Measurements from ENCODE around the gene NT5M. TPM values are rescaled to one million over a fixed set of nuclear protein-coding genes. Genes with fewer than 3 reads are reported as not detected.

NT5M gene
- total RNA-seq, 1 experiment from 2014 or later = 6.6 TPM

- Histone ChIP-seq H3K14ac (ENCODE audit: insufficient read depth, low read length) (no peak overlapping the region), H3K18ac (ENCODE audit: insufficient read length, low read depth, low read length) (no peak overlapping the region), H3K23ac (ENCODE audit: insufficient read length, low read depth, low read length) (no peak overlapping the region), H3K27me3 (ENCODE audit: insufficient read depth, low read length) (no peaks in the 10 kb centered on the region), H2BK20ac (ENCODE audit: low read depth, low read length, poor library complexity, severe bottlenecking) (no peak overlapping the region), H4K20me1 (ENCODE audit: control insufficient read depth, insufficient read depth, insufficient read length) (no peaks in the 10 kb centered on the region), H3K79me2 (ENCODE audit: insufficient read depth, low read length) (no peaks in the 10 kb centered on the region), H3K4ac (ENCODE audit: low read depth, low read length) (no peak overlapping the region), H3K23me2 (ENCODE audit: insufficient read length, low read depth, low read length, poor library complexity, severe bottlenecking) (no peaks in the 10 kb centered on the region), H3K9me3 (ENCODE audit: control insufficient read depth, low read depth, low read length) (no peaks in the 10 kb centered on the region), H2BK120ac (ENCODE audit: low read depth, low read length, poor library complexity, severe bottlenecking) (no peak overlapping the region), H2BK5ac (ENCODE audit: insufficient read length, low read length) (no peak overlapping the region), H4K91ac (ENCODE audit: insufficient read length, low read depth, low read length) (no peak overlapping the region), H3K79me1 (ENCODE audit: insufficient read depth, low read depth, low read length, poor library complexity, severe bottlenecking) (no peaks in the 10 kb centered on the region), H4K8ac (replicated peaks; ENCODE audit: insufficient read length, low read depth, low read length) (no peak overlapping the region), H2BK12ac (ENCODE audit: insufficient read length, low read depth, low read length) (no peak overlapping the region), H3K56ac (ENCODE audit: insufficient read length, low read depth, low read length) (no peak overlapping the region), H2BK15ac (ENCODE audit: low read depth, low read length) (no peak overlapping the region), H3K9ac (ENCODE audit: extremely low read depth, insufficient read length, low read length) (no peak overlapping the region), H3K4me1 (ENCODE audit: insufficient read depth, low read length) (no peaks in the 10 kb centered on the region), H4K5ac (ENCODE audit: insufficient read length, low read depth, low read length) (no peak overlapping the region), H2AFZ (ENCODE audit: low read length) (no peak overlapping the region), H3K4me2 (ENCODE audit: insufficient read depth, insufficient read length, low read length) (no peak overlapping the region), H3K27ac (ENCODE audit: insufficient read length, low read depth, low read length) (no peak overlapping the region), H3T11ph (ENCODE audit: low read length) (no peak overlapping the region), H2AK5ac (ENCODE audit: insufficient read length, low read length) (no peak overlapping the region)
- no peak for TF ChIP-seq CTCF (conservative IDR thresholded peaks at IDR 0.05)
- H3K27me3 Mint-ChIP-seq (ENCODE audit: low read depth) = peaks cover 4% of the 10 kb centered on the region
- no peaks in the 10 kb centered on the region for H3K9me3 Mint-ChIP-seq
- H3K27ac Mint-ChIP-seq = no peak overlapping the region; a peak in 1 of 7 replicates
- peaks cover 6 to 15% of the 10 kb centered on the region in 2 experiments for H3K4me1 Mint-ChIP-seq
- no peak overlapping the region for H3K4me3 Mint-ChIP-seq
- WGBS (ENCODE audit: extremely low coverage, insufficient read length, low lambda C conversion rate) = no CpG with 5 or more reads among the region's 12 CpGs
- H3K36me3 Mint-ChIP-seq (ENCODE audit: insufficient read depth in 1 of 3, low read depth in 3 of 3) = no peaks in the 10 kb centered on the region; a peak in 1 of 7 replicates
- no peak for DNase-seq
These were observed 76.2 kb downstream of the NT5M start for GRCh38 chr17:17379197-17379991.

All from H9 (cell line).